Measurements from ENCODE around the gene BTBD1.
"Not testable (repeated sequence)": the region's sequence is repeated elsewhere in the genome, so short reads cannot be mapped to it uniquely, and the experiment has no call there.

BTBD1 gene

GRCh38 chr15:83081256-83082014, 14.4 kb upstream of the BTBD1 start:
- Histone ChIP-seq H3K36me3 (ENCODE audit: control insufficient read depth in 1 of 2, insufficient read depth in 2 of 2, low read length in 2 of 2) (no peaks in the 10 kb centered on the region), H4K8ac (ENCODE audit: low read depth, low read length) (no peak overlapping the region), H3K4me1 (ENCODE audit: control insufficient read depth in 1 of 2, insufficient read depth in 2 of 2, low read length in 2 of 2) (no peaks in the 10 kb centered on the region), H3K27me3 (ENCODE audit: insufficient read depth, low read length) (no peaks in the 10 kb centered on the region), H3K4me3 (ENCODE audit: low read depth, low read length) (no peak overlapping the region), H2BK12ac (ENCODE audit: low read length) (no peak overlapping the region), H3K4ac (ENCODE audit: low read depth, low read length) (no peak overlapping the region), H4K91ac (ENCODE audit: low read depth, low read length) (no peak overlapping the region), H2BK5ac (ENCODE audit: low read depth, low read length, poor library complexity) (no peak overlapping the region), H3K9me3 (ENCODE audit: insufficient read depth, low read depth, low read length) (no peaks in the 10 kb centered on the region), H3K79me1 (ENCODE audit: low read length) (no peaks in the 10 kb centered on the region), H3K27ac (ENCODE audit: low read depth, low read length) (no peak overlapping the region), H2AFZ (ENCODE audit: insufficient read depth, low read length, poor library complexity) (no peak overlapping the region), H2AK5ac (ENCODE audit: low read length) (no peak overlapping the region), H3K9ac (ENCODE audit: low read length) (no peak overlapping the region), H3K14ac (ENCODE audit: low read length) (no peak overlapping the region), H3K4me2 (ENCODE audit: low read length) (no peak overlapping the region), H2BK120ac (ENCODE audit: insufficient read depth, low read length, poor library complexity) (no peak overlapping the region), H3K79me2 (ENCODE audit: control insufficient read depth, insufficient read depth, low read length, poor library complexity) (no peaks in the 10 kb centered on the region), H4K12ac (ENCODE audit: low read depth, low read length) (no peak overlapping the region), H3K23ac (ENCODE audit: low read length) (no peak overlapping the region), H3K18ac (ENCODE audit: low read length) (no peak overlapping the region)
- WGBS (ENCODE audit: extremely low coverage, insufficient coverage, insufficient read length), result no CpG with 5 or more reads among the region's 5 CpGs
- no peak for DNase-seq

- no peak overlapping the region for H2BK120ac ChIP-seq (ENCODE audit: insufficient read depth, low read length, poor library complexity)
- H3K23ac ChIP-seq (ENCODE audit: low read length), result no peak overlapping the region
- H3K27ac ChIP-seq (ENCODE audit: low read depth, low read length), result no peak overlapping the region
- H3K36me3 ChIP-seq (ENCODE audit: control insufficient read depth in 1 of 2, insufficient read depth in 2 of 2, low read length in 2 of 2), result no peaks in the 10 kb centered on the region
- no peak overlapping the region for H3K4me2 ChIP-seq (ENCODE audit: low read length)
- H3K79me1 ChIP-seq (ENCODE audit: low read length), result no peaks in the 10 kb centered on the region
- H2AK5ac ChIP-seq (ENCODE audit: low read length), result no peak overlapping the region
- no peak overlapping the region for H2BK5ac ChIP-seq (ENCODE audit: low read depth, low read length, poor library complexity)
- peaks cover under 1% of the 10 kb centered on the region for H3K9me3 ChIP-seq (ENCODE audit: insufficient read depth, low read depth, low read length)
- no peak overlapping the region for H3K18ac ChIP-seq (ENCODE audit: low read length)
- no CpG with 5 or more reads among the region's 7 CpGs for WGBS (ENCODE audit: extremely low coverage, insufficient coverage, insufficient read length)
- H4K91ac ChIP-seq (ENCODE audit: low read depth, low read length), result no peak overlapping the region
- no peak overlapping the region for H2BK12ac ChIP-seq (ENCODE audit: low read length)
- no peak overlapping the region for H3K9ac ChIP-seq (ENCODE audit: low read length)
- no peaks in the 10 kb centered on the region for H3K79me2 ChIP-seq (ENCODE audit: control insufficient read depth, insufficient read depth, low read length, poor library complexity)
- no peak overlapping the region for H3K14ac ChIP-seq (ENCODE audit: low read length)
- peak in 1 of 2 donors; percentile 35 for DNase-seq
- no peaks in the 10 kb centered on the region for H3K27me3 ChIP-seq (ENCODE audit: insufficient read depth, low read length)
- no peak overlapping the region for H4K12ac ChIP-seq (ENCODE audit: low read depth, low read length)
- no peak overlapping the region for H3K4me3 ChIP-seq (ENCODE audit: low read depth, low read length)
- no peak overlapping the region for H2AFZ ChIP-seq (ENCODE audit: insufficient read depth, low read length, poor library complexity)
- no peaks in the 10 kb centered on the region for H3K4me1 ChIP-seq (ENCODE audit: control insufficient read depth in 1 of 2, insufficient read depth in 2 of 2, low read length in 2 of 2)
- H3K4ac ChIP-seq (ENCODE audit: low read depth, low read length), result no peak overlapping the region
- no peak overlapping the region for H4K8ac ChIP-seq (ENCODE audit: low read depth, low read length)
Observed at GRCh38 chr15:83078712-83079111, 11.7 kb upstream of the BTBD1 start.

GRCh38 chr15:83077491-83078230, 10.6 kb upstream of the BTBD1 start:
- Histone ChIP-seq H3K79me2 (ENCODE audit: control insufficient read depth, insufficient read depth, low read length, poor library complexity) (no peaks in the 10 kb centered on the region), H3K9ac (ENCODE audit: low read length) (no peak overlapping the region), H3K27me3 (ENCODE audit: insufficient read depth, low read length) (peaks cover 2% of the 10 kb centered on the region), H2BK5ac (ENCODE audit: low read depth, low read length, poor library complexity) (no peak overlapping the region), H4K12ac (ENCODE audit: low read depth, low read length) (no peak overlapping the region), H3K27ac (ENCODE audit: low read depth, low read length) (no peak overlapping the region), H3K79me1 (ENCODE audit: low read length) (no peaks in the 10 kb centered on the region), H4K8ac (ENCODE audit: low read depth, low read length) (no peak overlapping the region), H4K91ac (ENCODE audit: low read depth, low read length) (no peak overlapping the region), H3K9me3 (ENCODE audit: insufficient read depth, low read depth, low read length) (peaks cover 2% of the 10 kb centered on the region), H3K36me3 (ENCODE audit: control insufficient read depth in 1 of 2, insufficient read depth in 2 of 2, low read length in 2 of 2) (peaks cover 0 to 2% of the 10 kb centered on the region in 2 experiments), H3K14ac (ENCODE audit: low read length) (no peak overlapping the region), H3K23ac (ENCODE audit: low read length) (no peak overlapping the region), H3K18ac (ENCODE audit: low read length) (no peak overlapping the region), H2AK5ac (ENCODE audit: low read length) (no peak overlapping the region), H3K4me1 (ENCODE audit: control insufficient read depth in 1 of 2, insufficient read depth in 2 of 2, low read length in 2 of 2) (no peaks in the 10 kb centered on the region), H3K4me3 (ENCODE audit: low read depth, low read length) (no peak overlapping the region), H3K4me2 (ENCODE audit: low read length) (no peak overlapping the region), H2BK120ac (ENCODE audit: insufficient read depth, low read length, poor library complexity) (no peak overlapping the region), H2BK12ac (ENCODE audit: low read length) (no peak overlapping the region), H3K4ac (ENCODE audit: low read depth, low read length) (no peak overlapping the region), H2AFZ (ENCODE audit: insufficient read depth, low read length, poor library complexity) (no peak overlapping the region)
- DNase-seq, result no peak
- no CpG with 5 or more reads among the region's 5 CpGs for WGBS (ENCODE audit: extremely low coverage, insufficient coverage, insufficient read length)

GRCh38 chr15:83069211-83069642, 2.2 kb upstream of the BTBD1 start:
- H3K27ac ChIP-seq (ENCODE audit: low read depth, low read length); H3K36me3 ChIP-seq (ENCODE audit: control insufficient read depth in 1 of 2, insufficient read depth in 2 of 2, low read length in 2 of 2); H3K14ac ChIP-seq (ENCODE audit: low read length); H2BK5ac ChIP-seq (ENCODE audit: low read depth, low read length, poor library complexity); H2AFZ ChIP-seq (ENCODE audit: insufficient read depth, low read length, poor library complexity); H4K8ac ChIP-seq (ENCODE audit: low read depth, low read length); H3K9ac ChIP-seq (ENCODE audit: low read length); H3K23ac ChIP-seq (ENCODE audit: low read length); H2AK5ac ChIP-seq (ENCODE audit: low read length); H3K4me2 ChIP-seq (ENCODE audit: low read length); H3K27me3 ChIP-seq (ENCODE audit: insufficient read depth, low read length); H2BK12ac ChIP-seq (ENCODE audit: low read length); H2BK120ac ChIP-seq (ENCODE audit: insufficient read depth, low read length, poor library complexity); H4K91ac ChIP-seq (ENCODE audit: low read depth, low read length); H3K4ac ChIP-seq (ENCODE audit: low read depth, low read length); H3K4me1 ChIP-seq (ENCODE audit: control insufficient read depth in 1 of 2, insufficient read depth in 2 of 2, low read length in 2 of 2); H3K18ac ChIP-seq (ENCODE audit: low read length); H3K79me2 ChIP-seq (ENCODE audit: control insufficient read depth, insufficient read depth, low read length, poor library complexity); H4K12ac ChIP-seq (ENCODE audit: low read depth, low read length); H3K4me3 ChIP-seq (ENCODE audit: low read depth, low read length); H3K9me3 ChIP-seq (ENCODE audit: insufficient read depth, low read depth, low read length): not testable (repeated sequence)
- WGBS (ENCODE audit: extremely low coverage, insufficient coverage, insufficient read length), result no CpG with 5 or more reads among the region's 6 CpGs
- DNase-seq, result peak in 1 of 2 donors; percentile 12
- H3K79me1 ChIP-seq (ENCODE audit: low read length), result peaks cover 12% of the 10 kb centered on the region

All from trophoblast cell (in vitro differentiated cells and primary cell).